ENCODE data around the gene C1QTNF6.
A peak's percentile ranks its signal among the peaks of the same experiment; 100 is the strongest.

- TF ChIP-seq HOXB13 (CRISPR knock-in tag; IDR thresholded peaks at IDR 0.05; ENCODE audit: low read depth) (no peak), RCOR1 (IDR thresholded peaks at IDR 0.05; ENCODE audit: low read depth, low read length) (no peak), MAZ (IDR thresholded peaks at IDR 0.05; ENCODE audit: borderline replicate concordance, low read depth, low read length) (no peak), CTCF (IDR thresholded peaks at IDR 0.05) (peak; percentile 14; the same call in 2 of the 3 replicates), REST (IDR thresholded peaks at IDR 0.05) (no peak)
These were observed 11.7 kb upstream of the C1QTNF6 start for GRCh38 chr22:37199760-37200108.

Data from A549 (cell line).